Upper lobe of left lung (tissue), 4 donors: ENCODE data around the gene NCOA1.

ENCODE experiments used
- EP300 ChIP-seq, 4 donors: sonication (generic); formaldehyde crosslinking; IDR thresholded peaks; one replicate each; pipeline ENCODE4 v1.5.1; 2017; ENCODE audit warnings: antibody characterized with exemption in 4 of 4, control low read depth in 2 of 4
- POLR2A ChIP-seq, 4 donors: fragments of 450-650 bp; IDR thresholded peaks; one replicate each; pipeline ENCODE4 v1.5.1; 2016 to 2017; ENCODE audit warnings: antibody characterized with exemption in 4 of 4, mild to moderate bottlenecking in 2 of 4
- POLR2AphosphoS5 ChIP-seq, 2 donors: sonication (generic); formaldehyde crosslinking; IDR thresholded peaks; one replicate each; pipeline ENCODE4 v1.5.1; 2017; ENCODE audit warnings: antibody characterized with exemption in 2 of 2
- TF ChIP-seq, protein P1 (sequence below), 6 experiments: fragments of 450-650 bp in 4 of 6; fragments of 200-600 bp in 2 of 6; sonication (generic) in 2 of 6; IDR thresholded peaks; one replicate each; pipeline ENCODE4 v1.5.1; 2016 to 2019; ENCODE audit warnings: antibody characterized with exemption in 6 of 6

DNA sequence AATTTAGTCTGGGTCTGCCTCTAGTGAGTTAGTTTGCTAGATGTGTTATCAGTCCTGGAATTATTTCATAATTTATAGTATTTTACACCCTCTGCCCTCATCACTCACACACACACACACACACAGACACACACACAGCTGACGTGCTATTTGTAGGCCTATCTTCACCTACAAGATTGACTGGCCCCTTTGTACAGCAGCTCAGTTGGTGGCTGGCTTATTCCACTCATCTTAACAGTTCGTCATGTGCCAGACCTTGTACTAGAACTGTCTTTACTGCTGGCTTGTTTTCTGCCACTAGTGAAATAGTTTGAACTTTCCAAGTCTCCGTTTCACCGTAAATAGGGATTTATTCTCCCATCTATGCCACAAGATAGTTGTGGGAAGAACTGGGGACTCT lies 323.5 kb downstream of the NCOA1 start:
- TF ChIP-seq POLR2AphosphoS5 (IDR thresholded peaks at IDR 0.05) (no peak), POLR2A (IDR thresholded peaks at IDR 0.05) (no peak), EP300 (IDR thresholded peaks at IDR 0.05) (no peak)
- TF ChIP-seq, protein P1, sequence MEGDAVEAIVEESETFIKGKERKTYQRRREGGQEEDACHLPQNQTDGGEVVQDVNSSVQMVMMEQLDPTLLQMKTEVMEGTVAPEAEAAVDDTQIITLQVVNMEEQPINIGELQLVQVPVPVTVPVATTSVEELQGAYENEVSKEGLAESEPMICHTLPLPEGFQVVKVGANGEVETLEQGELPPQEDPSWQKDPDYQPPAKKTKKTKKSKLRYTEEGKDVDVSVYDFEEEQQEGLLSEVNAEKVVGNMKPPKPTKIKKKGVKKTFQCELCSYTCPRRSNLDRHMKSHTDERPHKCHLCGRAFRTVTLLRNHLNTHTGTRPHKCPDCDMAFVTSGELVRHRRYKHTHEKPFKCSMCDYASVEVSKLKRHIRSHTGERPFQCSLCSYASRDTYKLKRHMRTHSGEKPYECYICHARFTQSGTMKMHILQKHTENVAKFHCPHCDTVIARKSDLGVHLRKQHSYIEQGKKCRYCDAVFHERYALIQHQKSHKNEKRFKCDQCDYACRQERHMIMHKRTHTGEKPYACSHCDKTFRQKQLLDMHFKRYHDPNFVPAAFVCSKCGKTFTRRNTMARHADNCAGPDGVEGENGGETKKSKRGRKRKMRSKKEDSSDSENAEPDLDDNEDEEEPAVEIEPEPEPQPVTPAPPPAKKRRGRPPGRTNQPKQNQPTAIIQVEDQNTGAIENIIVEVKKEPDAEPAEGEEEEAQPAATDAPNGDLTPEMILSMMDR (IDR thresholded peaks at IDR 0.05) = no peak
